Lower leg skin (tissue), 3 donors: ENCODE results near the gene SOHLH1.

ENCODE experiments used
- POLR2A ChIP-seq, 2 donors: fragments of 450-650 bp; IDR thresholded peaks; one replicate each; pipeline ENCODE4 v1.6.1; 2016 to 2017; ENCODE audit warnings: antibody characterized with exemption in 2 of 2, mild to moderate bottlenecking in 1 of 2, moderate library complexity in 1 of 2
- TF ChIP-seq, protein P1 (sequence below), 3 donors: fragments of 450-650 bp; IDR thresholded peaks; one replicate each; pipeline ENCODE4 v1.5.1; 2016; ENCODE audit warnings: antibody characterized with exemption in 3 of 3, mild to moderate bottlenecking in 3 of 3, moderate library complexity in 2 of 3

DNA sequence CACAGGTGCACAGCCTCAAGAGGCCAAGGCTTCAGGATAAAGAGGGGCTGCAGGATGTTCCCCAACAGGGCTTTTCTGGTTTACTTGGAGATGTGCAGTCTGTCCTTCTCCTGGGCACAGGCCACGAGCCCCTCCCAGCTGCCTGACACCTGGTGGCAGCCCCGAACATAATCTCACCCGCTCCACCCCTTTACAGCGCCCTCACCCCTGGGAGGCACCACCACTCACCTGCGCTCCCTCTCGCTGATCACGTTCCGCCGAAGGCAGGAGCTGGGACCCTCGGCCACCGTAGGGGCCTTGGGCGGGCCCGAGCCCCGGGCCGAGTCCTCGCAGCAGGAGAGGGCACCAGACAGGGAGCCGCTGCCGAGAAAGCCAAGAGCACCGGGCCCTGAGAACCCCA is 514 bp downstream of the SOHLH1 start:
- TF ChIP-seq POLR2A (IDR thresholded peaks at IDR 0.05): no peak
- TF ChIP-seq, protein P1, sequence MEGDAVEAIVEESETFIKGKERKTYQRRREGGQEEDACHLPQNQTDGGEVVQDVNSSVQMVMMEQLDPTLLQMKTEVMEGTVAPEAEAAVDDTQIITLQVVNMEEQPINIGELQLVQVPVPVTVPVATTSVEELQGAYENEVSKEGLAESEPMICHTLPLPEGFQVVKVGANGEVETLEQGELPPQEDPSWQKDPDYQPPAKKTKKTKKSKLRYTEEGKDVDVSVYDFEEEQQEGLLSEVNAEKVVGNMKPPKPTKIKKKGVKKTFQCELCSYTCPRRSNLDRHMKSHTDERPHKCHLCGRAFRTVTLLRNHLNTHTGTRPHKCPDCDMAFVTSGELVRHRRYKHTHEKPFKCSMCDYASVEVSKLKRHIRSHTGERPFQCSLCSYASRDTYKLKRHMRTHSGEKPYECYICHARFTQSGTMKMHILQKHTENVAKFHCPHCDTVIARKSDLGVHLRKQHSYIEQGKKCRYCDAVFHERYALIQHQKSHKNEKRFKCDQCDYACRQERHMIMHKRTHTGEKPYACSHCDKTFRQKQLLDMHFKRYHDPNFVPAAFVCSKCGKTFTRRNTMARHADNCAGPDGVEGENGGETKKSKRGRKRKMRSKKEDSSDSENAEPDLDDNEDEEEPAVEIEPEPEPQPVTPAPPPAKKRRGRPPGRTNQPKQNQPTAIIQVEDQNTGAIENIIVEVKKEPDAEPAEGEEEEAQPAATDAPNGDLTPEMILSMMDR (IDR thresholded peaks at IDR 0.05): no peak
